Liver (tissue), 3 donors: ENCODE measurements around the gene CTSA.
A peak's percentile ranks its signal among the peaks of the same experiment; 100 is the strongest.

Experiments
- EGR1 ChIP-seq, 2 donors: IDR thresholded peaks; 2 replicates each; pipeline ENCODE4 v1.6.1; 2016 to 2018; ENCODE audit warnings: antibody characterized with exemption in 2 of 2, low read depth in 2 of 2
- JUND ChIP-seq, 2 donors: IDR thresholded peaks; 2 replicates each; pipeline ENCODE4 v1.6.1; 2016; ENCODE audit warnings: antibody characterized with exemption in 2 of 2
- TF ChIP-seq, protein P1 (sequence below): IDR thresholded peaks from 2 replicates; pipeline ENCODE4 v1.6.1; 2016; ENCODE audit warnings: antibody characterized with exemption
- TF ChIP-seq, protein P2 (sequence below): fragments of 150-350 bp; IDR thresholded peaks from 2 replicates; pipeline ENCODE4 v1.5.1; 2017; ENCODE audit warnings: improper control_type of control experiment, low read depth, low read length; ENCODE audit not compliant: missing input control
- TF ChIP-seq, protein P3 (sequence below): IDR thresholded peaks from 2 replicates; pipeline ENCODE4 v1.6.1; 2016; ENCODE audit warnings: antibody characterized with exemption, mild to moderate bottlenecking
- donor health status: healthy.
- donor health status: healthy.

DNA sequence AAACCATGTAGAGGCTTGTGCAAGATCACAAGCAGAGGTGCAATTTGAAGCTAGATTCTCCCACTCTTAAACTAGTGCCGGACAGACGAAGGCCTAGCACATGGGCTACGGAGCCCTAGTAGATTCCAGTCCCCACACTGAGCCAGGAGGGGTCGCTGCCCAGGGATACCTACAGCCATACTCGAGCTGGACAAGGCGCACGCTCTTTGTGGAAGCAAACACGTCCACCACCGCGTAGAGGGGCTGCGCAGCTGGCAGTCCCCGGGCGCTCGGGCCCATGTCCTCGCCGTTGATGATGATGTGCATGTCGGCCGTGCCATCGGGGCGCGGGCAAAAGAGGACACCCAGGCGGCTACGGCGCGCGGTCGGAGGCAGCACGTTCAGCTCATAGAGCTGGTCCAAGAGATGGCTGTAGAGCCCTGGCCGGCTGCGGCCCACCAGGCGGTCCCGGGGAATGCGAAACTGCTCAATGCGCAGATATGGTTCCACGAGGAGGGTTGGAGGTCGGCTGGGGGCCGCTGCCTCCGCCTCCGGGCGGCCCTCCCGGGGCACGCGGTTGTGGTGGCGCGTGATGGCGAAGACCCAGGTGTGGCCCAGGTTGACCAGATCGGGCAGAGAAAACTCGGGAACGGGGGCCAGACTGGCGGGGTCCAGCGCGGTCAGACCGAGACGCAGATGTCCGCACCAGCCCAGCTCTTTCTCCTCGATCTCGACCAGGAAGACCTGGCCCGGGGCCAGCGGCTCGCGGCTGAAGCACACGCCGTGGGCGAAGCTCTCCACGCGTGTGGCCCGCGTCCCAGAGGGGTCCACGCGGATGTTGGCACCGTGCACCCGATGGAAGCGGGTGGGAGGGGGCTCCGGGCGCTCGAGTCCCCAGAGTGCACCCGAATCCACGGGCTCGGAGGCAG lies 804 bp upstream of the CTSA start:
- TF ChIP-seq, protein P1, sequence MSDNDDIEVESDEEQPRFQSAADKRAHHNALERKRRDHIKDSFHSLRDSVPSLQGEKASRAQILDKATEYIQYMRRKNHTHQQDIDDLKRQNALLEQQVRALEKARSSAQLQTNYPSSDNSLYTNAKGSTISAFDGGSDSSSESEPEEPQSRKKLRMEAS, result no peak
- TF ChIP-seq EGR1 (IDR thresholded peaks at IDR 0.05; ENCODE audit: low read depth in 2 of 2), result no peak
- TF ChIP-seq, protein P2, sequence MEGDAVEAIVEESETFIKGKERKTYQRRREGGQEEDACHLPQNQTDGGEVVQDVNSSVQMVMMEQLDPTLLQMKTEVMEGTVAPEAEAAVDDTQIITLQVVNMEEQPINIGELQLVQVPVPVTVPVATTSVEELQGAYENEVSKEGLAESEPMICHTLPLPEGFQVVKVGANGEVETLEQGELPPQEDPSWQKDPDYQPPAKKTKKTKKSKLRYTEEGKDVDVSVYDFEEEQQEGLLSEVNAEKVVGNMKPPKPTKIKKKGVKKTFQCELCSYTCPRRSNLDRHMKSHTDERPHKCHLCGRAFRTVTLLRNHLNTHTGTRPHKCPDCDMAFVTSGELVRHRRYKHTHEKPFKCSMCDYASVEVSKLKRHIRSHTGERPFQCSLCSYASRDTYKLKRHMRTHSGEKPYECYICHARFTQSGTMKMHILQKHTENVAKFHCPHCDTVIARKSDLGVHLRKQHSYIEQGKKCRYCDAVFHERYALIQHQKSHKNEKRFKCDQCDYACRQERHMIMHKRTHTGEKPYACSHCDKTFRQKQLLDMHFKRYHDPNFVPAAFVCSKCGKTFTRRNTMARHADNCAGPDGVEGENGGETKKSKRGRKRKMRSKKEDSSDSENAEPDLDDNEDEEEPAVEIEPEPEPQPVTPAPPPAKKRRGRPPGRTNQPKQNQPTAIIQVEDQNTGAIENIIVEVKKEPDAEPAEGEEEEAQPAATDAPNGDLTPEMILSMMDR, result peak; percentile 65
- no peak for TF ChIP-seq JUND (IDR thresholded peaks at IDR 0.05)
- TF ChIP-seq, protein P3, sequence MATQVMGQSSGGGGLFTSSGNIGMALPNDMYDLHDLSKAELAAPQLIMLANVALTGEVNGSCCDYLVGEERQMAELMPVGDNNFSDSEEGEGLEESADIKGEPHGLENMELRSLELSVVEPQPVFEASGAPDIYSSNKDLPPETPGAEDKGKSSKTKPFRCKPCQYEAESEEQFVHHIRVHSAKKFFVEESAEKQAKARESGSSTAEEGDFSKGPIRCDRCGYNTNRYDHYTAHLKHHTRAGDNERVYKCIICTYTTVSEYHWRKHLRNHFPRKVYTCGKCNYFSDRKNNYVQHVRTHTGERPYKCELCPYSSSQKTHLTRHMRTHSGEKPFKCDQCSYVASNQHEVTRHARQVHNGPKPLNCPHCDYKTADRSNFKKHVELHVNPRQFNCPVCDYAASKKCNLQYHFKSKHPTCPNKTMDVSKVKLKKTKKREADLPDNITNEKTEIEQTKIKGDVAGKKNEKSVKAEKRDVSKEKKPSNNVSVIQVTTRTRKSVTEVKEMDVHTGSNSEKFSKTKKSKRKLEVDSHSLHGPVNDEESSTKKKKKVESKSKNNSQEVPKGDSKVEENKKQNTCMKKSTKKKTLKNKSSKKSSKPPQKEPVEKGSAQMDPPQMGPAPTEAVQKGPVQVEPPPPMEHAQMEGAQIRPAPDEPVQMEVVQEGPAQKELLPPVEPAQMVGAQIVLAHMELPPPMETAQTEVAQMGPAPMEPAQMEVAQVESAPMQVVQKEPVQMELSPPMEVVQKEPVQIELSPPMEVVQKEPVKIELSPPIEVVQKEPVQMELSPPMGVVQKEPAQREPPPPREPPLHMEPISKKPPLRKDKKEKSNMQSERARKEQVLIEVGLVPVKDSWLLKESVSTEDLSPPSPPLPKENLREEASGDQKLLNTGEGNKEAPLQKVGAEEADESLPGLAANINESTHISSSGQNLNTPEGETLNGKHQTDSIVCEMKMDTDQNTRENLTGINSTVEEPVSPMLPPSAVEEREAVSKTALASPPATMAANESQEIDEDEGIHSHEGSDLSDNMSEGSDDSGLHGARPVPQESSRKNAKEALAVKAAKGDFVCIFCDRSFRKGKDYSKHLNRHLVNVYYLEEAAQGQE, result peak; percentile 13
